Fibroblast of lung (primary cell): ENCODE results near the gene MEGF10. TPM values are rescaled to one million over a fixed set of nuclear protein-coding genes. Genes with fewer than 3 reads are reported as not detected.

ENCODE experiments used
- DNase-seq, 2 donors: peaks; one replicate each; pipeline versions ENCODE4 v3.0.0 to v3.0.0-alpha.2; 2010; ENCODE audit warnings: low read depth in 2 of 2
- H2AFZ ChIP-seq: 2 replicates; pipeline ENCODE4 v1.5.1; 2012; ENCODE audit warnings: low read length, control low read depth, inconsistent platforms
- H3K27ac ChIP-seq: 2 replicates; pipeline ENCODE4 v1.5.1; 2011; ENCODE audit warnings: low read length, control low read depth; ENCODE audit not compliant: insufficient read depth
- H3K27me3 ChIP-seq: 2 replicates; pipeline ENCODE4 v1.5.1; 2011; ENCODE audit warnings: mild to moderate bottlenecking, low read length; ENCODE audit not compliant: control insufficient read depth, insufficient read depth
- H3K36me3 ChIP-seq: 2 replicates; pipeline ENCODE4 v1.5.1; 2011; ENCODE audit warnings: low read length; ENCODE audit not compliant: control insufficient read depth, insufficient read depth
- H3K4me1 ChIP-seq: 2 replicates; pipeline ENCODE4 v1.5.1; 2011; ENCODE audit warnings: low read length; ENCODE audit not compliant: control insufficient read depth, insufficient read depth; ENCODE audit errors: extremely low read depth
- H3K4me2 ChIP-seq: 2 replicates; pipeline ENCODE4 v1.5.1; 2011; ENCODE audit warnings: low read length, control low read depth; ENCODE audit not compliant: insufficient read depth; ENCODE audit errors: extremely low read depth
- H3K4me3 ChIP-seq, 4 experiments: fragments of 200-600 bp in 1 of 4; sonication (generic) in 1 of 4; replicated peaks in 1 of 4; 2 replicates each; pipeline ENCODE4 v1.5.1; 2011 to 2016; ENCODE audit warnings: low read length in 4 of 4, low read depth in 3 of 4, mild to moderate bottlenecking in 3 of 4, control low read depth in 2 of 4, inconsistent platforms in 1 of 4, mixed read lengths in 1 of 4; ENCODE audit not compliant: insufficient read depth in 1 of 4; ENCODE audit errors: control extremely low read depth in 1 of 4
- H3K79me2 ChIP-seq: 2 replicates; pipeline ENCODE4 v1.5.1; 2012; ENCODE audit warnings: mild to moderate bottlenecking, low read length, inconsistent platforms; ENCODE audit not compliant: control insufficient read depth, insufficient read depth
- H3K9ac ChIP-seq: 2 replicates; pipeline ENCODE4 v1.5.1; 2011; ENCODE audit warnings: mild to moderate bottlenecking, low read length, control low read depth; ENCODE audit not compliant: insufficient read depth
- H3K9me3 ChIP-seq: 2 replicates; pipeline ENCODE4 v1.5.1; 2012; ENCODE audit warnings: low read depth, low read length; ENCODE audit not compliant: control insufficient read depth, insufficient read depth
- H4K20me1 ChIP-seq: 2 replicates; pipeline ENCODE4 v1.5.1; 2011; ENCODE audit warnings: low read length; ENCODE audit not compliant: control insufficient read depth, insufficient read depth; ENCODE audit errors: extremely low read depth
- EZH2 ChIP-seq: IDR thresholded peaks from 2 replicates; pipeline ENCODE4 v1.5.1; 2012; ENCODE audit warnings: low read length, control low read depth, mild to moderate bottlenecking; ENCODE audit errors: missing control alignments
- polyA plus RNA-seq, 2 donors: library from polyadenylated mRNA; depleted of rRNA in 1 of 2; stranded (reverse) in 1 of 2; unstranded in 1 of 2; fragments of >200 nt; gene quantifications; 2 replicates each; pipeline ENCODE4 v1.2.1, GENCODE V29; 2011 to 2012; ENCODE audit warnings: missing spikeins in 1 of 2
- total RNA-seq: library from RNA; depleted of rRNA; stranded (reverse); fragments of >200 nt; gene quantifications from 2 replicates; pipeline ENCODE4 v1.2.1, GENCODE V29; 2014
- TF ChIP-seq, protein P1 (sequence below), 2 donors: IDR thresholded peaks in 1 of 2; conservative IDR thresholded peaks in 1 of 2; 1 replicate in 1 of 2; 2 replicates in 1 of 2; pipeline ENCODE4 v1.5.1; 2011 to 2012; ENCODE audit warnings: low read length in 2 of 2, control low read depth in 1 of 2, inconsistent platforms in 1 of 2, low read depth in 1 of 2, mild to moderate bottlenecking in 1 of 2

Gene MEGF10
- total and polyA plus RNA-seq, 2 donors (not counting 1 experiment from before 2014, with no cell fraction given), result under 0.01 to 0.02 TPM

DNA sequence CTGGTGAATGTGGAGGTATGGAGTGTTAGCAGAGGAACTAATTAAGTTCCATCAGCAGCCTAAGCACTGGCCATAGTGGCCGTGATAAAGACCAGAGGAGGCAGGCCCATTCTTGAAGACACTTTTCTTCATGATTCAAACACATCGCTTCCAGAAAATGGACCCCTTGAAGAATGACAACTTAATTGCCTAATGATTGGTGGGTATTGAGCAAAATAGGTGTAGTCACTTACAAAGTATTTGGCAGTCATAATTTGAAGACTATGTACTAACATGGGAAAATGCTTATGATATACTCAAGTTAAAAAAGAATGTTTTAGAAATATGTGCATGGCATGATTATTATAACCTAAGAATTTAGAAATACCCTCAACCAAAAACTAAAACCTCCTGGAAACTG, 44.8 kb downstream of the MEGF10 start:
- no peak overlapping the region for H2AFZ ChIP-seq
- no peaks in the 10 kb centered on the region for H3K36me3 ChIP-seq
- DNase-seq, result no peak
- no peak overlapping the region for H3K4me2 ChIP-seq
- H3K27ac ChIP-seq, result no peak overlapping the region
- H3K4me3 ChIP-seq, result no peak overlapping the region
- no peak overlapping the region for H3K9ac ChIP-seq
- no peaks in the 10 kb centered on the region for H3K4me1 ChIP-seq
- H4K20me1 ChIP-seq, result no peaks in the 10 kb centered on the region
- no peaks in the 10 kb centered on the region for H3K9me3 ChIP-seq
- H3K27me3 ChIP-seq, result no peaks in the 10 kb centered on the region
- no peaks in the 10 kb centered on the region for H3K79me2 ChIP-seq
- TF ChIP-seq, protein P1, sequence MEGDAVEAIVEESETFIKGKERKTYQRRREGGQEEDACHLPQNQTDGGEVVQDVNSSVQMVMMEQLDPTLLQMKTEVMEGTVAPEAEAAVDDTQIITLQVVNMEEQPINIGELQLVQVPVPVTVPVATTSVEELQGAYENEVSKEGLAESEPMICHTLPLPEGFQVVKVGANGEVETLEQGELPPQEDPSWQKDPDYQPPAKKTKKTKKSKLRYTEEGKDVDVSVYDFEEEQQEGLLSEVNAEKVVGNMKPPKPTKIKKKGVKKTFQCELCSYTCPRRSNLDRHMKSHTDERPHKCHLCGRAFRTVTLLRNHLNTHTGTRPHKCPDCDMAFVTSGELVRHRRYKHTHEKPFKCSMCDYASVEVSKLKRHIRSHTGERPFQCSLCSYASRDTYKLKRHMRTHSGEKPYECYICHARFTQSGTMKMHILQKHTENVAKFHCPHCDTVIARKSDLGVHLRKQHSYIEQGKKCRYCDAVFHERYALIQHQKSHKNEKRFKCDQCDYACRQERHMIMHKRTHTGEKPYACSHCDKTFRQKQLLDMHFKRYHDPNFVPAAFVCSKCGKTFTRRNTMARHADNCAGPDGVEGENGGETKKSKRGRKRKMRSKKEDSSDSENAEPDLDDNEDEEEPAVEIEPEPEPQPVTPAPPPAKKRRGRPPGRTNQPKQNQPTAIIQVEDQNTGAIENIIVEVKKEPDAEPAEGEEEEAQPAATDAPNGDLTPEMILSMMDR (conservative IDR thresholded peaks at IDR 0.05 in 1 of 2, IDR thresholded peaks at IDR 0.05 in 1 of 2; ENCODE audit: low read depth in 1 of 2, low read length in 2 of 2), result no peak
- no peak for TF ChIP-seq EZH2

DNA sequence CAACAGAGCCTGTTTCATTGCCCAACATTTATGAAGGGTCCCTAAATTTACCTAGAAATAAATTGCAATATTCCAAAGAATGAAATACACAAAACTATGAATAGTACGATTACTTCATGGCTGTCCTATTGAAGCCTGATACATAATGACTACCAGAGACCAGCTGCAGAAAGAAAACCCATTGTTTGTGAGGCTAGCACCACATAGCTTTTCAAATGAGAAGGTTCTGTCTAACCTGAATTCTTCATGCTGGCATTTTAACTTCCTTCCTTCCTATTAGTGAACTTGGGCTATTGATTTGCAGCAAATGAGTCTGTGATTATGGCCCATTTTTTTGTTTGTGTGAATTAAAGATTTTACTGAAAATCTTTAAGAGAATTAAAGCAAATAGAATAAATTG, 47.3 kb downstream of the MEGF10 start:
- Histone ChIP-seq H2AFZ (no peak overlapping the region), H3K27ac (no peak overlapping the region), H3K4me1 (no peaks in the 10 kb centered on the region), H3K9me3 (no peaks in the 10 kb centered on the region), H3K9ac (no peak overlapping the region), H3K27me3 (no peaks in the 10 kb centered on the region), H3K4me2 (no peak overlapping the region), H3K4me3 (no peak overlapping the region), H3K36me3 (no peaks in the 10 kb centered on the region), H3K79me2 (no peaks in the 10 kb centered on the region), H4K20me1 (no peaks in the 10 kb centered on the region)
- DNase-seq, result no peak
- TF ChIP-seq, protein P1 (conservative IDR thresholded peaks at IDR 0.05 in 1 of 2, IDR thresholded peaks at IDR 0.05 in 1 of 2; ENCODE audit: low read depth in 1 of 2, low read length in 2 of 2), result no peak
- TF ChIP-seq EZH2, result no peak

DNA sequence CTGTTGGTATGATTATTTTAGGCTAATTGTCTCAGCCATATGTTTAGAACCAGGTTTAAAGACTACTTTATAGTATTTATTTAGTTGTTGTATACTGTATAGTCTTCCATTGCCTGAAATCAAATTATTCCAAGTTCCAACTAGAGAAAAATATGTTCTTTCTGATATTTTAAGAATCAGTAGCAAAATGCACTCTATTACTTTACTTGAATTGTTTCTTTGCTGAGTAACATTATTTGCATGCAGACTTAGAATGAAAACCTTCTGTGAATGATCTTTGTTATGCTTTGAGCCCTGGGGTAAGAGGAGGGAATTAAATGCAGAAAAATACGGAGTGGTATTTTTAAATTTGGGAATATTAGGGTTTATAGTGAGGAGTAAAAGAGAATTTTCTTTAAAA, 47.9 kb downstream of the MEGF10 start:
- TF ChIP-seq EZH2, result no peak
- TF ChIP-seq, protein P1 (conservative IDR thresholded peaks at IDR 0.05 in 1 of 2, IDR thresholded peaks at IDR 0.05 in 1 of 2; ENCODE audit: low read depth in 1 of 2, low read length in 2 of 2), result no peak
- Histone ChIP-seq H3K9me3 (no peaks in the 10 kb centered on the region), H3K27ac (no peak overlapping the region), H3K4me2 (no peak overlapping the region), H3K79me2 (no peaks in the 10 kb centered on the region), H3K4me3 (no peak overlapping the region), H3K27me3 (no peaks in the 10 kb centered on the region), H2AFZ (no peak overlapping the region), H3K36me3 (no peaks in the 10 kb centered on the region), H3K4me1 (no peaks in the 10 kb centered on the region), H4K20me1 (no peaks in the 10 kb centered on the region), H3K9ac (no peak overlapping the region)
- DNase-seq, result no peak
